SU-DHL-6 (cell line): Measurements from ENCODE around the gene ACADSB.

Experiments
- CTCF ChIP-seq: fragments of 200-600 bp; sonication (generic); IDR thresholded peaks from one replicate; pipeline ENCODE4 v1.5.1; 2017; ENCODE audit warnings: antibody characterized with exemption, mild to moderate bottlenecking, low read length, moderate library complexity; ENCODE audit not compliant: insufficient read depth, poor library complexity, severe bottlenecking
- EZH2phosphoT487 ChIP-seq: fragments of 200-600 bp; sonication (generic), shearing (Covaris generic); conservative IDR thresholded peaks from 2 replicates; pipeline ENCODE4 v1.6.1; 2018; ENCODE audit warnings: mild to moderate bottlenecking, antibody characterized with exemption, low read length, moderate library complexity, mixed read lengths

DNA sequence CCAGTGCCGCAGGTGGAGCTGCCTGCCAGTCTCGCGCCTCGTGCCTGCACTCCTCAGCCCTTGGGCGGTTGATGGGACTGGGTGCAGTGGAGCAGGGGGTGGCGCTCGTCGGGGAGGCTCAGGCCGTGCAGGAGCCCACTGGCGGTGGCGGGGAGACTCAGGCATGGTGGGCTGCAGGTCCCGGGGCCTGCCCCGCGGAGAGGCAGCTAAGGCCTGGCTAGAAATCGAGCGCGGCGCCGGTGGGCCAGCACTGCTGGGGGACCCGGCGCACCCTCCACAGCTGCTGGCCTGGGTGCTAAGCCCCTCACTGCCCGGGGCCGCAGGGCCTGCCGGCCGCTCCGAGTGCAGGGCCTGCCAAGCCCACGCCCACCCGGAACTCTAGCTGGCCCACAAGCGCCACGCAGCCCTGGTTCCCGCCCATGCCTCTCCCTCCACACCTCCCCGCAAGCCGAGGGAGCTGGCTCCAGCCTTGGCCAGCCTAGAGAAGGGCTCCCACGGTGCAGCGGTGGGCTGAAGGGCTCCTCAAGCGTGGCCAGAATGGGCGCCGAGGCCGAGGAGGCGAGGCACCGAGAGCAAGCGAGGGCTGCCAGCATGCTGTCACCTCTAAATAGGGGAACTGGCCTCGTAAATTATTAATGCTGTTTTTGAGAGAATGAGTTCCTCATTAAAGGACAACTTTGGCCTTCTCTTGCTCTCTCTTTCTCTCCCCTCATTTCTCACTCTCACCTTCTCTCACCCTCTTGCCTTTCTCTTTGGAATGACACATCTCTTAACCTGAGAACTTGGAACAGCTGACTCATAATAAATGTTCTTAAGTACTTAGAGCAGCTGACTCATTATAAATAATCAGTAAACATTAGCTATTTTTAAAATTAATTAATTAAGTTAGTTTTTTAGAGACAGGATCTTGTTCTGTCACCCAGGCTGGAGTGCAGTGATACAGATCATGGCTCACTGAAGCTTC, 4.9 kb downstream of the ACADSB start:
- TF ChIP-seq CTCF (no peak), EZH2phosphoT487 (no peak)
